Kidney epithelial cell (primary cell): ENCODE results near the gene NT5C3B. TPM values are rescaled to one million over a fixed set of nuclear protein-coding genes. Genes with fewer than 3 reads are reported as not detected.

Experiments
- DNase-seq: peaks from one replicate; pipeline ENCODE4 v3.0.0-alpha.2; 2010; ENCODE audit warnings: low read depth
- H3K27me3 ChIP-seq: 2 replicates; pipeline ENCODE4 v1.6.0; 2011; ENCODE audit warnings: low read length; ENCODE audit not compliant: control insufficient read depth, insufficient read depth
- H3K36me3 ChIP-seq: 2 replicates; pipeline ENCODE4 v1.5.1; 2011; ENCODE audit warnings: low read length; ENCODE audit not compliant: control insufficient read depth, insufficient read depth
- H3K4me3 ChIP-seq: 2 replicates; pipeline ENCODE4 v1.5.1; 2011; ENCODE audit warnings: low read depth, mild to moderate bottlenecking, control low read depth, low read length
- total RNA-seq: library from RNA; depleted of rRNA; stranded (reverse); fragments of >200 nt; gene quantifications from 2 replicates; pipeline ENCODE4 v1.2.3, GENCODE V29; 2015
- TF ChIP-seq, protein P1 (sequence below): IDR thresholded peaks from 2 replicates; pipeline ENCODE4 v1.5.1; 2011; ENCODE audit warnings: mild to moderate bottlenecking, moderate library complexity, low read length, control low read depth, inconsistent platforms; ENCODE audit not compliant: insufficient read depth, poor library complexity, severe bottlenecking

Gene NT5C3B
- total RNA-seq, 1 donor from 2014 or later: 61.5 TPM

DNA sequence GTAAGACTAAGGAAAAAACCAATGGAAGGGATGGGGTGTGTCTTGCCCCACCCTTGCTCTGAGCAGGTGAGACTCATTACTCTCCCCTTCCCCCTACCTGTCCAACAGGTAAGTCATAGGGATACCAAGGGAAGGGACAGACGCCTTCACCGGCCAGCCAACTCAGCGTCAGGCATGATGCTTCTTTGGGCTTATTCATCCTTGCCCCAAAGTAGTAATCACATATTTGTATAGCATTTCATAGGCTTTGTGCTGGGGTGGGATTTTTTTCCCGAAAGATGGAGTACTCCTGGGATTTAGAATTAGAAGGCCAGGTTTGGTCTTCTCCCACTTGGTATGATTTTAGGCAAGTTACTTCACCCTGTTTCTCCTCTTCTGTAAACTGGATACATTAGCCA is 49.0 kb downstream of the NT5C3B start:
- H3K4me3 ChIP-seq: no peak overlapping the region
- no peaks in the 10 kb centered on the region for H3K27me3 ChIP-seq
- DNase-seq: no peak
- H3K36me3 ChIP-seq: no peaks in the 10 kb centered on the region
- TF ChIP-seq, protein P1, sequence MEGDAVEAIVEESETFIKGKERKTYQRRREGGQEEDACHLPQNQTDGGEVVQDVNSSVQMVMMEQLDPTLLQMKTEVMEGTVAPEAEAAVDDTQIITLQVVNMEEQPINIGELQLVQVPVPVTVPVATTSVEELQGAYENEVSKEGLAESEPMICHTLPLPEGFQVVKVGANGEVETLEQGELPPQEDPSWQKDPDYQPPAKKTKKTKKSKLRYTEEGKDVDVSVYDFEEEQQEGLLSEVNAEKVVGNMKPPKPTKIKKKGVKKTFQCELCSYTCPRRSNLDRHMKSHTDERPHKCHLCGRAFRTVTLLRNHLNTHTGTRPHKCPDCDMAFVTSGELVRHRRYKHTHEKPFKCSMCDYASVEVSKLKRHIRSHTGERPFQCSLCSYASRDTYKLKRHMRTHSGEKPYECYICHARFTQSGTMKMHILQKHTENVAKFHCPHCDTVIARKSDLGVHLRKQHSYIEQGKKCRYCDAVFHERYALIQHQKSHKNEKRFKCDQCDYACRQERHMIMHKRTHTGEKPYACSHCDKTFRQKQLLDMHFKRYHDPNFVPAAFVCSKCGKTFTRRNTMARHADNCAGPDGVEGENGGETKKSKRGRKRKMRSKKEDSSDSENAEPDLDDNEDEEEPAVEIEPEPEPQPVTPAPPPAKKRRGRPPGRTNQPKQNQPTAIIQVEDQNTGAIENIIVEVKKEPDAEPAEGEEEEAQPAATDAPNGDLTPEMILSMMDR: no peak

GRCh38 chr17:41786227-41787020 is 49.6 kb downstream of the NT5C3B start, which contains the start of gene JUP:
Gene JUP (minus strand): TSS chr17:41786711. CDS start chr17:41771854, 14,857 bp downstream.
- peak; percentile 99 for DNase-seq
- no peaks in the 10 kb centered on the region for H3K36me3 ChIP-seq
- no peaks in the 10 kb centered on the region for H3K27me3 ChIP-seq
- TF ChIP-seq, protein P1: no peak
- H3K4me3 ChIP-seq: peak within 1 kb of the TSS; percentile 78

DNA sequence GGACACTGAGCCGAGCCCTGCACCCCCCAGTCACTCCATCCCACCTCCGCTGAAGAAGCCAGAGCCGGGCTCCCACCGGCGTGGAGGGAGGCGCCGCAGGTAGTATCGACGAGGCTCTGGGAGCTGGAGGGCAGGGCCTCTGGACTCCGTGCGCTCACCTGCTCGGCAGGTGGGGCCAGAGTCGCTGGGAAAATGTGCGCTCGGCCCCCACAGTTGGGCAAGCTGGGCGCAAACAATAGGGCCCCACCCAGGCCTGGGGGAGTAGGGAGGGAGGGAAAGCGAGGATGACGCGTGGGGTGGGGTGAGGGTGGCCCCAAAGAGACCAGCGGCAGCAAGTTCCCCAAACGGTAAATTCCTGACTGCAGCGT is 50.2 kb downstream of the NT5C3B start:
- TF ChIP-seq, protein P1: no peak
- Histone ChIP-seq H3K27me3 (no peaks in the 10 kb centered on the region), H3K4me3 (peak overlapping the region; percentile 78), H3K36me3 (no peaks in the 10 kb centered on the region)
- DNase-seq: no peak

DNA sequence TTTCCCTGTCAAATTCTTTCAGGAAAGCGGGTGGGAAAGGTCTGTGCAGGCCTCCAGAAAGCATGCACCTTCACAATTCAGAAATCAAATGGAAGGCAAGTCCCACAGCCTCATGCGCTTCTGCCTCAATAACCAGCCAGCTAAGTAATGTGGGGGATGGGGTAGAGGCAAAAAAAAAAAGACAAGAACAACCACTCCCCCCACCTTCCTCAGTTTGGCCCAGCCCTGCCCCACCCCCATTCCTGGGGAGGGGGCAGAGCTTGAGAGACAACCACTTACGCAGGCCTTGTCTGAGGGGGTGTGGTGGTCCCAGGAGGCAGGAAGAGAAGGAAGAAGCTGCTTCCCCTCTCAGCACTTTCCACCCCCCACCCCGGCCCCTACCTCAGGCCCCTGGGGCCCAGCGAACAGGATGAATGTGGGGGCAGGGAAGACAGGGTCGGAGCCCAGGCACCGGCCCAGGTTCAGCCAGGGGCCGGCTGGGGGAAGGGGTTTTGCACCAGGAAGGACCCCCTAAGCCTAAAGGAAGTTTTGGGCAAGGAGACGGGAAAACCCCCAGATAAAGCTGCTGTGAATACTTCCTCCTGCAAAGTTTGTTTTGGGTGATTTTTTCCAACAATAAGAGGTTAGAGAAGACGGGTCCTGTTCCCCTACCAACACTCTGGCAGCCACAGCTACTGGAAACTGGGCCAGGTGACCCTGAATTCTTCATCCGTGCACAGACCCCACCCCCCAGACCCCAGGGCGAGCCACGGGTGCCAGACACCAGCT is 50.8 kb downstream of the NT5C3B start:
- no peaks in the 10 kb centered on the region for H3K27me3 ChIP-seq
- H3K4me3 ChIP-seq: peak overlapping the region; percentile 78
- TF ChIP-seq, protein P1: no peak
- no peaks in the 10 kb centered on the region for H3K36me3 ChIP-seq
- DNase-seq: no peak

DNA sequence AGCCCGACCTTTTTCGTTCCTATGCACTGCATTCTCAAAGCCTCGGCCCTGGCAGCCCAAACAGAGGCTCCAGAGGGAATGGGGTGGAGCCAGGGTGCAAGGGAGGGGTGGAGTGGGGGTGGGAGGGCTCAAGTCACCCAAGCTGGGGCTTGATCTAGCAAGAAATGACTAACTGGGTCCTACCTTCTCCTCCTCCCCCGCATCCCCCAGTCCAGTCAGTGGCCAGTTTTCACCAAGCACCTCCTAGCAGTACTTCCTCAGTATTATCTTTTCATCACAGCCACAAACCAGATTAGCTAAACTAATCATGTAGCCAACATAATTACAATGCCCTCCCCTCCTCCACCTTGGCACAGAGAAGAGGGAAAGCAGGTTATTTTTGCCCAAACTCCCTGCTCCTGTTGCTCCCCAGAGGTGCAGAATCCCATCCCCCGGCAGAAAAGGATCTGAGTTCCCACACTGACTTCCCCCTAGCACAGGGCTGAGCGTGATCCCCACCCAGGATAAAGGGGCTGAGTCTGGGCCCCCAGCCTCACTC is 51.8 kb downstream of the NT5C3B start:
- Histone ChIP-seq H3K4me3 (peak overlapping the region; percentile 78), H3K36me3 (no peaks in the 10 kb centered on the region), H3K27me3 (no peaks in the 10 kb centered on the region)
- peak; percentile 82 for DNase-seq
- TF ChIP-seq, protein P1: no peak
